Femur (tissue), 1 donor: Measurements from ENCODE around the gene PXMP4.

Experiments used
- DNase-seq: peaks from one replicate; pipeline ENCODE4 v3.0.0-alpha.2; 2017

Gene PXMP4

GRCh38 chr20:33667676-33668465, 52.2 kb downstream of the PXMP4 start:
- DNase-seq: peak; percentile 86

- peak; percentile 60 for DNase-seq
Observed at GRCh38 chr20:33667245-33667675, 52.9 kb downstream of the PXMP4 start.

- DNase-seq: peak; percentile 96
Observed at GRCh38 chr20:33666293-33667244, 53.5 kb downstream of the PXMP4 start, which contains the start of gene ACTL10. ACTL10 (plus strand) TSS chr20:33666943; CDS start chr20:33667498, 555 bp downstream.

GRCh38 chr20:33664762-33665144, 55.4 kb downstream of the PXMP4 start:
- DNase-seq: no peak

- DNase-seq: no peak
Observed at GRCh38 chr20:33664085-33664761, 55.9 kb downstream of the PXMP4 start.

GRCh38 chr20:33663161-33664084, 56.7 kb downstream of the PXMP4 start:
- peak; percentile 87 for DNase-seq

- no peak for DNase-seq
Observed at GRCh38 chr20:33662172-33662571, 57.9 kb downstream of the PXMP4 start, which contains the start of gene C20orf144. C20orf144 (plus strand) TSS chr20:33662327; CDS start chr20:33662346, 19 bp downstream.

GRCh38 chr20:33660685-33661058, 59.4 kb downstream of the PXMP4 start:
- no peak for DNase-seq

- no peak for DNase-seq
Observed at GRCh38 chr20:33660035-33660684, 60.0 kb downstream of the PXMP4 start.

- DNase-seq: no peak
Observed at GRCh38 chr20:33659341-33660034, 60.6 kb downstream of the PXMP4 start.

- DNase-seq: no peak
Observed at GRCh38 chr20:33658929-33659328, 61.2 kb downstream of the PXMP4 start.

- peak; percentile 18 for DNase-seq
Observed at GRCh38 chr20:33658510-33658909, 61.6 kb downstream of the PXMP4 start.

GRCh38 chr20:33657704-33658095, 62.4 kb downstream of the PXMP4 start:
- DNase-seq: no peak

- no peak for DNase-seq
Observed at GRCh38 chr20:33656783-33657703, 63.1 kb downstream of the PXMP4 start.

- peak; percentile 12 for DNase-seq
Observed at GRCh38 chr20:33656010-33656782, 63.9 kb downstream of the PXMP4 start.

GRCh38 chr20:33655164-33655563, 64.9 kb downstream of the PXMP4 start:
- no peak for DNase-seq

GRCh38 chr20:33654680-33655161, 65.4 kb downstream of the PXMP4 start:
- no peak for DNase-seq

GRCh38 chr20:33653900-33654596, 66.1 kb downstream of the PXMP4 start:
- DNase-seq: no peak
